Endothelial cell of umbilical vein (primary cell): ENCODE results near the gene DCHS2. TPM values are rescaled to one million over a fixed set of nuclear protein-coding genes. Genes with fewer than 3 reads are reported as not detected.

ENCODE experiments used
- BruUV-seq: library from RNA; stranded (reverse); fragments of 400-500 nt; replicated peaks from 2 replicates; lab custom pipeline; 2021; lab: Mats Ljungman, UMichigan
- CTCF ChIA-PET: fragments of 300-600, 350-600 bp; sonication (Branson Sonifier 250); formaldehyde crosslinking; loops from one replicate; lab custom pipeline; 2021; ENCODE audit warnings: antibody characterized with exemption, inconsistent platforms; lab: Charles Lee
- POLR2A ChIA-PET: fragments of 300-600, 350-600 bp; sonication (Branson Sonifier 250); formaldehyde crosslinking; loops from one replicate; lab custom pipeline; 2021; ENCODE audit warnings: antibody characterized with exemption, inconsistent platforms; lab: Charles Lee
- DNase-seq: peaks from one replicate; pipeline ENCODE4 v3.0.0-alpha.2; 2011; ENCODE audit warnings: low read depth, low spot score
- FAIRE-seq: peaks from 2 replicates; lab custom pipeline; 2011; peaks lifted over from hg19 to GRCh38; lab: Jason Lieb, UNC
- H2AFZ ChIP-seq: 2 replicates; pipeline ENCODE4 v1.6.0; 2012; ENCODE audit warnings: low read depth, low read length, control low read depth, inconsistent platforms
- H3K27ac ChIP-seq: 2 replicates; pipeline ENCODE4 v1.5.1; 2011; ENCODE audit warnings: low read depth, mild to moderate bottlenecking, control low read depth, low read length, moderate library complexity; ENCODE audit not compliant: insufficient read depth
- H3K27me3 ChIP-seq, 2 experiments: 2 replicates each; pipeline versions ENCODE4 v1.6.0 to v1.6.1; 2011; ENCODE audit warnings: low read length in 2 of 2, mixed read lengths in 1 of 2; ENCODE audit not compliant: control insufficient read depth in 2 of 2, insufficient read depth in 2 of 2
- H3K36me3 ChIP-seq, 2 experiments: 2 replicates in 1 of 2; 3 replicates in 1 of 2; pipeline ENCODE4 v1.5.1; 2011; ENCODE audit warnings: low read length in 2 of 2, mild to moderate bottlenecking in 1 of 2, moderate library complexity in 1 of 2; ENCODE audit not compliant: control insufficient read depth in 2 of 2, insufficient read depth in 2 of 2; ENCODE audit errors: extremely low read depth in 1 of 2
- H3K4me1 ChIP-seq: 3 replicates; pipeline ENCODE4 v1.5.1; 2011; ENCODE audit warnings: mild to moderate bottlenecking, low read length; ENCODE audit not compliant: control insufficient read depth, insufficient read depth; ENCODE audit errors: extremely low read depth
- H3K4me2 ChIP-seq: 2 replicates; pipeline ENCODE4 v1.6.1; 2011; ENCODE audit warnings: low read length, control low read depth, mixed read lengths; ENCODE audit not compliant: insufficient read depth
- H3K4me3 ChIP-seq, 3 experiments: fragments of 200-600 bp in 1 of 3; sonication (generic), shearing (Covaris generic) in 1 of 3; replicated peaks in 1 of 3; 2 replicates each; pipeline ENCODE4 v1.5.1; 2011 to 2016; ENCODE audit warnings: control low read depth in 3 of 3, low read length in 3 of 3, mild to moderate bottlenecking in 2 of 3, inconsistent platforms in 1 of 3, low read depth in 1 of 3, moderate library complexity in 1 of 3; ENCODE audit not compliant: insufficient read depth in 1 of 3
- H3K79me2 ChIP-seq: 2 replicates; pipeline ENCODE4 v1.6.0; 2012; ENCODE audit warnings: low read length, inconsistent platforms; ENCODE audit not compliant: control insufficient read depth, insufficient read depth
- H3K9ac ChIP-seq: replicated peaks from 2 replicates; pipeline ENCODE3; 2011; ENCODE audit warnings: low read length, control low read depth; ENCODE audit not compliant: insufficient read depth; ENCODE audit errors: extremely low read depth
- H3K9me1 ChIP-seq: replicated peaks from 3 replicates; pipeline ENCODE4 v1.6.0; 2011; ENCODE audit warnings: mild to moderate bottlenecking, low read length; ENCODE audit not compliant: control insufficient read depth, insufficient read depth; ENCODE audit errors: extremely low read depth
- H3K9me3 ChIP-seq: replicated peaks from 2 replicates; pipeline ENCODE4 v1.5.1; 2012; ENCODE audit warnings: low read length, inconsistent platforms; ENCODE audit not compliant: control insufficient read depth, insufficient read depth
- H4K20me1 ChIP-seq: replicated peaks from 2 replicates; pipeline ENCODE3; 2011; ENCODE audit warnings: mild to moderate bottlenecking, low read length; ENCODE audit not compliant: control insufficient read depth, insufficient read depth; ENCODE audit errors: extremely low read depth
- CTCF ChIP-seq, 2 donors: IDR thresholded peaks; 1 replicate in 1 of 2; 2 replicates in 1 of 2; pipeline ENCODE4 v1.5.1; 2011; ENCODE audit warnings: low read length in 2 of 2, mild to moderate bottlenecking in 2 of 2, moderate library complexity in 2 of 2, control low read depth in 1 of 2, inconsistent platforms in 1 of 2, low read depth in 1 of 2; ENCODE audit not compliant: insufficient read depth in 1 of 2; ENCODE audit errors: extremely low read depth in 1 of 2
- EZH2 ChIP-seq: IDR thresholded peaks from 2 replicates; pipeline ENCODE4 v1.6.1; 2012; ENCODE audit warnings: borderline replicate concordance, low read depth, mild to moderate bottlenecking, moderate library complexity, low read length, inconsistent platforms; ENCODE audit not compliant: severe bottlenecking
- FOS ChIP-seq: IDR thresholded peaks from 2 replicates; pipeline ENCODE4 v1.6.1; 2011; ENCODE audit warnings: mild to moderate bottlenecking, low read length, moderate library complexity, borderline replicate concordance; ENCODE audit not compliant: insufficient read depth
- GATA2 ChIP-seq: IDR thresholded peaks from 2 replicates; pipeline ENCODE4 v1.7.0; 2011; ENCODE audit warnings: low read depth, mild to moderate bottlenecking, moderate library complexity, mixed read lengths, low read length; ENCODE audit not compliant: insufficient read length, insufficient read depth
- JUN ChIP-seq: IDR thresholded peaks from 2 replicates; pipeline ENCODE4 v1.6.1; 2011; ENCODE audit warnings: borderline replicate concordance, low read depth; ENCODE audit not compliant: insufficient read length, insufficient read depth
- MAX ChIP-seq: IDR thresholded peaks from 2 replicates; pipeline ENCODE4 v1.6.1; 2011; ENCODE audit not compliant: insufficient read depth, insufficient read length
- MYC ChIP-seq: IDR thresholded peaks from one replicate; pipeline ENCODE4 v1.6.1; 2011; ENCODE audit warnings: mild to moderate bottlenecking, low read depth, low read length
- POLR2A ChIP-seq: IDR thresholded peaks from 2 replicates; pipeline ENCODE4 v1.6.1; 2012; ENCODE audit warnings: low read depth, mild to moderate bottlenecking, control low read depth, low read length
- POLR2AphosphoS5 ChIP-seq: IDR thresholded peaks from 2 replicates; pipeline ENCODE4 v1.6.1; 2012; ENCODE audit warnings: low read depth, mild to moderate bottlenecking, control low read depth, low read length, moderate library complexity; ENCODE audit not compliant: insufficient read depth
- dilution Hi-C: fragments of 300-500 bp; cut with MboI; formaldehyde crosslinking; loops from one replicate; pipeline ENCODE4 v1.15.0; 2019; ENCODE audit warnings: low sequenced_read_pairs; ENCODE audit not compliant: extremely low pct_ligation_motif_present
- intact Hi-C: fragments of 100-400 bp; cut with micrococcal nuclease; formaldehyde crosslinking; loops from one replicate; pipeline ENCODE4 v1.10.0; 2022
- polyA plus RNA-seq, 4 experiments: library from polyadenylated mRNA; depleted of rRNA in 3 of 4; stranded (reverse) in 3 of 4; unstranded in 1 of 4; fragments of >200 nt; gene quantifications; 2 replicates each; pipeline versions ENCODE4 v1.2.1 to v1.2.3, GENCODE V29; 2011 to 2012; ENCODE audit warnings: missing spikeins in 1 of 4
- total RNA-seq: library from RNA; stranded (reverse); gene quantifications from 2 replicates; pipeline ENCODE4 v1.2.3, GENCODE V29; 2021

DCHS2 gene
- total and polyA plus RNA-seq, 2 donors (not counting 3 experiments of a cell fraction or from before 2014, with no cell fraction given): not detected

- H3K27me3 ChIP-seq: peaks cover 35 to 38% of the 10 kb centered on the region in 2 experiments
- no peaks in the 10 kb centered on the region for H3K9me3 ChIP-seq
- ChIA-PET CTCF (no interaction called here), POLR2A (no interaction called here)
- no peak overlapping the region for H3K9ac ChIP-seq
- H2AFZ ChIP-seq: no peak overlapping the region
- H3K9me1 ChIP-seq: no peaks in the 10 kb centered on the region
- FAIRE-seq: no peak
- dilution Hi-C loops: no loop called here
- no peaks in the 10 kb centered on the region for H3K4me1 ChIP-seq
- H4K20me1 ChIP-seq: no peaks in the 10 kb centered on the region
- no peak overlapping the region for H3K4me3 ChIP-seq
- no TSS peak for BruUV-seq
- H3K4me2 ChIP-seq: no peak overlapping the region
- no peak for TF ChIP-seq CTCF (IDR thresholded peaks at IDR 0.05; ENCODE audit: extremely low read depth in 1 of 2, insufficient read depth in 1 of 2, low read depth in 1 of 2, low read length in 2 of 2)
- TF ChIP-seq MYC: no peak
- no peak for TF ChIP-seq POLR2A
- no peak for TF ChIP-seq MAX
- no peak for TF ChIP-seq EZH2
- no peak for TF ChIP-seq POLR2AphosphoS5
- no peak for TF ChIP-seq JUN
- no peak for TF ChIP-seq FOS
- no peak for TF ChIP-seq GATA2
- no peak overlapping the region for H3K27ac ChIP-seq
- H3K36me3 ChIP-seq: no peaks in the 10 kb centered on the region
- DNase-seq: no peak
- no peaks in the 10 kb centered on the region for H3K79me2 ChIP-seq
- intact Hi-C loops: no loop called here
These were observed 1.9 kb downstream of the DCHS2 start for GRCh38 chr4:154489558-154490233.
